HG03558 (cell line): ENCODE measurements around the gene RAB3GAP2.
"Not testable (repeated sequence)": the region's sequence is repeated elsewhere in the genome, so short reads cannot be mapped to it uniquely, and the experiment has no call there.

Experiments
- ATAC-seq: cut with Tn5 transposase; IDR thresholded peaks from one replicate; pipeline ENCODE4 v1.9.1; 2021; ENCODE audit warnings: moderate number of reproducible peaks; ENCODE audit not compliant: unreplicated experiment; ENCODE audit errors: extremely low read depth

RAB3GAP2 gene

GRCh38 chr1:220217383-220217988 is 54.8 kb downstream of the RAB3GAP2 start:
- ATAC-seq, result no peak

- no peak for ATAC-seq
These were observed 58.8 kb downstream of the RAB3GAP2 start for GRCh38 chr1:220213382-220213983.

DNA sequence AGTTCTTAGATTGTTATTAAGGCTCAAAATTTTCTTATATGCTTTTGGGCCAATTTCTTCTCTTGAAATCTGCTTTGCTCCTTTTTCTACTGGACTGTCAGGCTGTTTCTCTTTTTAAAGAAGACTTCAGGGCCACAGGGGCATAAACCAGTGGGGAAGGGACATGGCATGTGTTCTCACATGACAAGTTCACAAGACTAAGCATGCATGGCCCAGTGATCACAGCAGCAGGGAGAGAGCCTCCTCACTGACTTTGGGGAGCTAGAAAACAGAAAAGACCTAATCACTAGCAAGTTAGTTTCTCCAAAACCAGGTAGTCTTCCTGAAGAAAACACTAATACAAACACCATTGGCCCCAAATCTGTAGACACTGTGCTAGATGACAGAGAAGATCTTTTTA is 64.8 kb downstream of the RAB3GAP2 start:
- ATAC-seq, result no peak

DNA sequence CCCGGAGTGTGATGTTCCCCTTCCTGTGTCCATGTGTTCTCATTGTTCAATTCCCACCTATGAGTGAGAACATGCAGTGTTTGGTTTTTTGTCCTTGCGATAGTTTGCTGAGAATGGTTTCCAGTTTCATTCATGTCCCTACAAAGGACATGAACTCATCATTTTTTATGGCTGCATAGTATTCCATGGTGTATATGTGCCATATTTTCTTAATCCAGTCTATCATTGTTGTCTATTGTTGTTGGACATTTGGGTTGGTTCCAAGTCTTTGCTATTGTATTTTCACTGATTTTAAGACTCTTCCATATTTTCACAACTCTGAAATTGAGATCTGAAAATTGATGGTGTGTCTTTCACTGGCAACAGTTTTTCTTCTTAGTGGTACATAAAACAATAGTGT is 67.5 kb downstream of the RAB3GAP2 start:
- not testable (repeated sequence) for ATAC-seq

GRCh38 chr1:220203816-220204215 is 68.4 kb downstream of the RAB3GAP2 start:
- no peak for ATAC-seq

GRCh38 chr1:220198186-220199005 is 73.9 kb downstream of the RAB3GAP2 start:
- no peak for ATAC-seq

GRCh38 chr1:220195701-220196100 is 76.6 kb downstream of the RAB3GAP2 start:
- no peak for ATAC-seq

DNA sequence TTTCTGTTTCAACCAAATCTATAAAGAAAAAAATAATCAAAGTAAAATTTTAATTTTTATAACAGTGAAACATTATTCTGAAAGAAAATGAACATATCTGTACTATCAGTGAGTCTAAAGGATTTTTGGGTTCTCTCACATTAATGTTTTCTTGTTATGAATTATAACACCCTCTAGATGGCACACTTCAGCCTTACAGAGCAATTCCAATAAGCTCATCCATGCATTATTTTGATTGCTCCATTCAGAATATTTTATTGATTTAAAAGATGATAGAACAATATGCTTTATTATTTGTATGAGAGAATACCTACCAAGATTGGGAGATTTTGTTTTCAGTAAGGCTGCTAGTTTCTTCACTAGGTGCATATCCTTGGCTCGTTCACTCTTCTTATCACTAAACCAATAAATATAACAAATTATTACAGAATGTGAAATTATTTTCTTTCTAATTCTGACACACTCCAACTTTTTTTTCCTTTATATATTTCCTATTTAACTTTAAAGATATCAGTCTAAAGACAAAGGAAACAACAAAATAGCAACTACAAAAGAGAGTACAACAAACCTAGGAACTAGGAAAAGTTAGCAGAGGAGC is 82.4 kb downstream of the RAB3GAP2 start:
- ATAC-seq, result no peak

DNA sequence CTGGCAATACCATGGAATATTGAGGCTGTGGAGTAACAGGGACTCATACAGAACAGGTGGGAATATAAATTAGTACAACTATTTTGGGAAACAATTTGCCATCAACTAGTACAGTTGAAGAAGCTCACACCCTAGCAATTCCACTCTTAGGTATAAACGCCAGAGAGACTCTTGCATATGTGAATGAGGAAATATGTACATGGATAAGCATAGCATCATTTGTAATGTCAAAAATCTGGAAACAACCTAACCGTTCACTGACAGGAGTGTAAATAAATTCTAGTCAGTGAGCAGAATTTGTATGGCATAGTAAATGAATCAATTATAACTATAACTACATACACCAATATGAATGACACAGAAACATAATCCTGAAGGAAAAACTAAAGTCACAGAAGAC is 83.7 kb downstream of the RAB3GAP2 start:
- ATAC-seq, result no peak

DNA sequence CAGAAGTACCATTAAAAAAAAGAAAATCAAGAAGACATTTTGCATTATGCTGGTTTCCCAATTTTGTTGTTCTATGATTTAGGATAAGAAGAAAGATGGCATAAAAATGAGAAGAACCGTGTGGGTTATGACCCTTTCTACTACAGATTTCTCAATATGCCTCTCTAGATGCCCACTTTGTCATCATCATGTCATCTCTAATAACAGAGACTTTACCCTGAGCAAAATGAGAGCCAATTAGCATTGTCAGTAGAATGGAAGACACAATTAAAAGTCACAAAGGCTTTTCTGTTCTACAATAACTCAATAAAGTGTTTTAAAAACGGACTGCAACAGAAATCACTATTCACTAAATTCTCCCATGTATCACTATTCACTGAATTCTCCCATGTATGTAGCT is 85.5 kb downstream of the RAB3GAP2 start:
- no peak for ATAC-seq

GRCh38 chr1:220184506-220184905 is 87.7 kb downstream of the RAB3GAP2 start:
- no peak for ATAC-seq

DNA sequence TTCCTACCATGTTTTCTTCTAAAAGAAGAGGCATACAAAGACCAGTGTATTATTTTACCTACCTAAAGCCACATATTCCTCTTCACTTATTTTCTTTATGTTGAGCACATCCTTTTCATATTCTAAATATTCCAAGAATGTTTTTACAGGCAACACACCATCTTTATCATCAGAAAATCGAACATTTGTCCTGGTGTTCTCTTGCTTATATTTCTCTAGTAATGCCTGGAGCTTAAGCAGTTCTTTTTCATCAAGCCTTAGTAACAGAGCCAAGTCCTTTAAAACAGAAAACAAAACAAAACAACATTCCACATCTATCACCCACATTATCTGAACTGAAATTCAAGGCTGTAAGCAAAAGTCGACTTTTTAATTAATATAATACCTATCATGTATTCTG is 89.6 kb downstream of the RAB3GAP2 start:
- ATAC-seq, result no peak

DNA sequence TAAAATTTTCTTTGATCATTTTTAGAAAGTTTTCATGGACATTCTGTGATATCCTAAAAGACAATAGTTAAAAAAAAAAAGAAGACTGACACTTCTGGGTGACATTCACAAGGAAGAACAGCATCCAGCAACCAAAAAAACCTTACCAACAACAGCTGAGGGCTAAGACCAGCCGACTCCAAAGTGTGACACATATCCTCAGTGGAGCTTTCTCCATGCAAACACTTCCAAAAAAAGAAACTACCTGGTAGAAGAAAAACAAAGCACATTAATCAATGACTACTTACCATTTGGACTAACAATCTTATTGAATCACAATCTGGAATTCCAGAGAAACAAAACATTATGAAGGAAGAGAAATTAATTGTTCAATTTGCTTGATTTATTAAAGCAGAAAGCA is 90.1 kb downstream of the RAB3GAP2 start:
- ATAC-seq, result no peak

DNA sequence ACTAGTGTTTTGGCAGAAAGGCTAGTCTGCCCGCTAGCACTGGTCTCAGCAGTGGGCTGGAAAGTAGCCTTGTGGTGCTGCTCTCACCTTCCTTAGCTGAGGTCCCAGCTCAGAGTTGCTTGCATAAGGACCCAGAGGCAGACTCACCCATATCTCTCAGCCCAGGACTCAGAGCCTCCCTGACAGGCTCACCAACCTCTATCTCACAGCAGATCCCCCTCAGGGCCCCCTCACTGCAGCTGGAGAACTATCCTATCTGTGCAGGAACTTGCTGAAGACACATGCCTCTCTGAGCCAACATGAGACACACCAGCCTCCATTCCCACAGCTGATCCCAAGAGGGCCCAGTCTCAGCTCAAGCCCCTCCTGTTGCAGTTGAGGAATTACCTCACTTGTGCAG is 95.7 kb downstream of the RAB3GAP2 start:
- ATAC-seq, result no peak

GRCh38 chr1:220170836-220171526 is 101.3 kb downstream of the RAB3GAP2 start:
- ATAC-seq, result no peak

GRCh38 chr1:220169887-220170286 is 102.4 kb downstream of the RAB3GAP2 start:
- not testable (repeated sequence) for ATAC-seq

- ATAC-seq, result no peak
These were observed 105.4 kb downstream of the RAB3GAP2 start for GRCh38 chr1:220166853-220167252.

DNA sequence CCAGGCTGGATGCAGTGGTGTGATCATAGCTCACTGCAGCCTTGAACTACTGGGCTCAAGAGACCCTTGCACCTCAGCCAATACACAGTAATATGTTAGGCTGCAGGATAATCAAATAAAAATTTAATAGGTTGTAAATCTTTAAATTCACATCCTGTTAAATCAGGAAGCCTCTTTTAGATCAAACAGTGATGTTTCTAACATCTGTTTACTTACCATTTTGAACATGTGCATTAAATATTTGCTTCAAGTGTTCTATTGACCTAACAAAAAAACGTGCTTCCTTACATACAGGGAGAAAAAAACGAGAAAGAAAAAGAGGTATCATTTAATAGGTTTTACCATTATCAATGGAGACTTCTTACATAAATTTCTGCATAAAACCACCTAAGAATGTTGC is 107.7 kb downstream of the RAB3GAP2 start:
- ATAC-seq, result no peak

GRCh38 chr1:220164116-220164515 is 108.1 kb downstream of the RAB3GAP2 start:
- ATAC-seq, result no peak

- no peak for ATAC-seq
These were observed 112.2 kb downstream of the RAB3GAP2 start for GRCh38 chr1:220160027-220160426.

DNA sequence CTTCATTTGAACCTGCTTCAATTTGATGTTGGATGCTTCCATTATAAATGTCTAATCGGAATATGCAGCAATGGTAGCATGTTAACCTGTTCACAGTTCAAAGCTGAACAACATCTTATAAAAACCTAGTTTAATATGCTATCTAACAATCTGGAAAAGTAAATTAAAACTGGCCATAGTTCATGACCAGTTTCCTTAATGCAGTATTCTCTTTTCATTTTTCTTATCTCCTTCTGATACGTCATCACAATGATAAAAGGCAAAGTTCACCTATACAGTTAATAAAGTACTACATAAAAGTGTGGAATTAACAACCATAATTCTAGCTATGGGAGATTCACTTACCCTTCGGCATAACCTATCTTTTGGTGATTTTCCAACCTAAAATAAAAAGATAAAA is 113.2 kb downstream of the RAB3GAP2 start:
- ATAC-seq, result no peak
